Endodermal cell (in vitro differentiated cells): ENCODE data around the gene DUOX1. TPM values are rescaled to one million over a fixed set of nuclear protein-coding genes. Genes with fewer than 3 reads are reported as not detected.

Experiments used
- DNase-seq: peaks from one replicate; pipeline ENCODE4 v3.0.0-alpha.2; 2017
- H3K27ac ChIP-seq: 2 replicates; pipeline ENCODE4 v1.5.1; 2013; ENCODE audit warnings: mild to moderate bottlenecking, low read depth, low read length, moderate library complexity
- H3K27me3 ChIP-seq: 2 replicates; pipeline ENCODE4 v1.6.1; 2013; ENCODE audit warnings: mild to moderate bottlenecking, low read length, moderate library complexity; ENCODE audit not compliant: insufficient read depth, control insufficient read depth, poor library complexity, severe bottlenecking
- H3K36me3 ChIP-seq: 2 replicates; pipeline ENCODE4 v1.7.0; 2013; ENCODE audit warnings: mild to moderate bottlenecking, low read length, moderate library complexity; ENCODE audit not compliant: control insufficient read depth, insufficient read depth
- H3K4me1 ChIP-seq: one replicate; pipeline ENCODE4 v1.7.0; 2013; ENCODE audit warnings: low read length; ENCODE audit not compliant: control insufficient read depth, insufficient read depth
- H3K4me3 ChIP-seq: 2 replicates; pipeline ENCODE4 v1.5.1; 2013; ENCODE audit warnings: mild to moderate bottlenecking, low read length, moderate library complexity
- H3K9ac ChIP-seq: 2 replicates; pipeline ENCODE4 v1.6.1; 2013; ENCODE audit warnings: mild to moderate bottlenecking, low read length, moderate library complexity; ENCODE audit not compliant: poor library complexity, severe bottlenecking; ENCODE audit errors: extremely low read depth
- H3K9me3 ChIP-seq: 2 replicates; pipeline ENCODE4 v1.6.1; 2013; ENCODE audit warnings: mild to moderate bottlenecking, low read length, moderate library complexity; ENCODE audit not compliant: control insufficient read depth
- H3K27ac Mint-ChIP-seq: 2 replicates; pipeline ENCODE4 v1.8.0; 2020; ENCODE audit warnings: mixed read lengths
- H3K27me3 Mint-ChIP-seq: 2 replicates; pipeline ENCODE4 v1.8.0; 2021; ENCODE audit warnings: mild to moderate bottlenecking, mixed read lengths; ENCODE audit not compliant: insufficient read depth
- H3K36me3 Mint-ChIP-seq: 2 replicates; pipeline ENCODE4 v1.8.0; 2020; ENCODE audit warnings: low read depth, mixed read lengths
- H3K4me1 Mint-ChIP-seq: 2 replicates; pipeline ENCODE4 v1.8.0; 2020; ENCODE audit warnings: mixed read lengths
- H3K4me3 Mint-ChIP-seq: 2 replicates; pipeline ENCODE4 v1.8.0; 2020; ENCODE audit warnings: mild to moderate bottlenecking, moderate library complexity, mixed read lengths
- H3K9me3 Mint-ChIP-seq: 2 replicates; pipeline ENCODE4 v1.8.0; 2020; ENCODE audit warnings: mild to moderate bottlenecking, mixed read lengths
- CTCF ChIP-seq: fragments of 200-600 bp; sonication (generic); conservative IDR thresholded peaks from 2 replicates; pipeline ENCODE4 v1.5.0; 2021; ENCODE audit warnings: antibody characterized with exemption, mild to moderate bottlenecking
- WGBS, 2 experiments: methylation state at CpG; one replicate each; pipeline versions ENCODE4 v1.1.5 to v1.1.7; 2013; ENCODE audit warnings: missing lambda C conversion rate in 2 of 2, mixed read lengths in 1 of 2; ENCODE audit not compliant: insufficient coverage in 1 of 2, insufficient read length in 1 of 2; 5-methylcytosine and 5-hydroxymethylcytosine counted together
- total RNA-seq, 2 donors: library from RNA; stranded (reverse); fragmentation: NEBNext Ultra II Directional in 1 of 2; extraction: Animal tissue kit (Norgen Biotek cat#: 25700) in 1 of 2; gene quantifications; 2 replicates in 1 of 2; 3 replicates in 1 of 2; pipeline ENCODE4 v1.2.1, GENCODE V29; 2021

The DUOX1 gene
- total RNA-seq, 2 donors from 2014 or later: 1.2 to 1.9 TPM

GRCh38 chr15:45126535-45127158, 3.1 kb upstream of the DUOX1 start:
- H3K27me3 Mint-ChIP-seq: peaks cover 91% of the 10 kb centered on the region
- Histone ChIP-seq H3K4me1 (peaks cover 3% of the 10 kb centered on the region), H3K9ac (no peak overlapping the region), H3K27ac (no peak overlapping the region), H3K4me3 (no peak overlapping the region), H3K9me3 (no peaks in the 10 kb centered on the region), H3K27me3 (peaks cover 97% of the 10 kb centered on the region), H3K36me3 (no peaks in the 10 kb centered on the region)
- H3K27ac Mint-ChIP-seq: no peak overlapping the region
- no peaks in the 10 kb centered on the region for H3K9me3 Mint-ChIP-seq
- no peak overlapping the region for H3K4me3 Mint-ChIP-seq
- DNase-seq: peak; percentile 62
- 83% methylated on average over 1 of the region's 2 CpGs for WGBS, 2 experiments
- peak; percentile 83 for TF ChIP-seq CTCF
- no peaks in the 10 kb centered on the region for H3K36me3 Mint-ChIP-seq
- peaks cover 5% of the 10 kb centered on the region for H3K4me1 Mint-ChIP-seq

GRCh38 chr15:45128971-45129639, 689 bp upstream of the DUOX1 start:
- Mint-ChIP-seq H3K4me3 (peak overlapping the region; percentile 51), H3K27me3 (peaks cover 94% of the 10 kb centered on the region), H3K27ac (no peak overlapping the region), H3K36me3 (no peaks in the 10 kb centered on the region), H3K4me1 (peaks cover 5% of the 10 kb centered on the region), H3K9me3 (no peaks in the 10 kb centered on the region)
- no peaks in the 10 kb centered on the region for H3K9me3 ChIP-seq
- peaks cover 3% of the 10 kb centered on the region for H3K4me1 ChIP-seq
- TF ChIP-seq CTCF: no peak
- WGBS, 2 experiments: 15 to 19% methylated on average over 18 to 47 of the region's 47 CpGs
- DNase-seq: peak; percentile 73
- peak overlapping the region; percentile 60 for H3K4me3 ChIP-seq
- peaks cover 100% of the 10 kb centered on the region for H3K27me3 ChIP-seq
- H3K9ac ChIP-seq: no peak overlapping the region
- H3K36me3 ChIP-seq: no peaks in the 10 kb centered on the region
- H3K27ac ChIP-seq: no peak overlapping the region

GRCh38 chr15:45130291-45131000, 652 bp downstream of the DUOX1 start:
- no peak overlapping the region for H3K9ac ChIP-seq
- Mint-ChIP-seq H3K9me3 (no peaks in the 10 kb centered on the region), H3K4me1 (peaks cover 5% of the 10 kb centered on the region), H3K36me3 (no peaks in the 10 kb centered on the region), H3K27ac (no peak overlapping the region), H3K27me3 (peaks cover 94% of the 10 kb centered on the region), H3K4me3 (peak overlapping the region; percentile 51)
- H3K4me1 ChIP-seq: peaks cover 3% of the 10 kb centered on the region
- no peak overlapping the region for H3K4me3 ChIP-seq
- no peak for DNase-seq
- WGBS, 2 experiments: 89 to 94% methylated on average over 4 to 7 of the region's 7 CpGs
- no peak for TF ChIP-seq CTCF
- H3K27ac ChIP-seq: no peak overlapping the region
- H3K36me3 ChIP-seq: no peaks in the 10 kb centered on the region
- no peaks in the 10 kb centered on the region for H3K9me3 ChIP-seq
- peaks cover 100% of the 10 kb centered on the region for H3K27me3 ChIP-seq
